ENCODE results near the gene GCLC.

- TF ChIP-seq CTCF (IDR thresholded peaks at IDR 0.05) (no peak), POLR2A (IDR thresholded peaks at IDR 0.05) (no peak)
Observed at GRCh38 chr6:53565886-53566285, 21.0 kb upstream of the GCLC start.

All from testis (tissue), 2 donors.